GM12872 (cell line): Measurements from ENCODE around the gene NTRK3.

Source experiments
- CTCF ChIP-seq: IDR thresholded peaks from 3 replicates; pipeline ENCODE4 v1.5.1; 2011; ENCODE audit warnings: low read depth, mild to moderate bottlenecking, low read length, moderate library complexity; ENCODE audit not compliant: insufficient read depth

NTRK3 gene

GRCh38 chr15:88256279-88257230 is at the start of gene NTRK3:
Gene NTRK3 (minus strand): TSS chr15:88256739. CDS start chr15:88256153, 586 bp downstream.
- no peak for TF ChIP-seq CTCF

GRCh38 chr15:88303395-88303794 is 46.9 kb upstream of the NTRK3 start:
- no peak for TF ChIP-seq CTCF

GRCh38 chr15:88302373-88302772 is 45.8 kb upstream of the NTRK3 start:
- TF ChIP-seq CTCF: no peak

DNA sequence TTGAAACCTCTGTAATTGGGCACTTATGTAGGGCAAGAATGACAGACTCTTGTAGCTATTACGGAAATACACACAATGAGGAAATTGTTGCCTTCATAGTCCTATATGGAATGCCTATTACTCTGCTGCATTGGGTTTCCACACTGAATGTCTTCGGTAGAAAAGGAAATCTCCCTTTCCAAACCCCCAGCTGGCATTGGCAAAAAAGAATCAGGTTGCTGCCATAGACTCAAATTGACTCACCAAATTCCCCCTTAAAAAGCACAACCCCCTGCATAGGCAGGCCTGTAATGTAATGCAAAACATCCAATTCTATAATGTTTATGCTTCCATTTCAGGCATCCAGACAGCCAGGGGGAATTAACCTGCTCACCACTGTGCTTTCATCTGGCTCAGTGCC is 44.8 kb upstream of the NTRK3 start:
- TF ChIP-seq CTCF: no peak

- TF ChIP-seq CTCF: no peak
Observed at GRCh38 chr15:88300861-88301260, 44.3 kb upstream of the NTRK3 start.

- no peak for TF ChIP-seq CTCF
Observed at GRCh38 chr15:88300089-88300488, 43.5 kb upstream of the NTRK3 start.

GRCh38 chr15:88299497-88299896 is 43.0 kb upstream of the NTRK3 start:
- no peak for TF ChIP-seq CTCF
